NCI-H460 (cell line): Measurements from ENCODE around the gene TNRC6C. TPM values are rescaled to one million over a fixed set of nuclear protein-coding genes. Genes with fewer than 3 reads are reported as not detected.
"Not testable (repeated sequence)": the region's sequence is repeated elsewhere in the genome, so short reads cannot be mapped to it uniquely, and the experiment has no call there.

Source experiments
- DNase-seq: peaks from one replicate; pipeline ENCODE4 v3.0.0-alpha.2; 2016; ENCODE audit warnings: low read depth; ENCODE audit errors: extremely low read depth
- total RNA-seq: library from RNA; depleted of rRNA; stranded (reverse); fragments of >200 nt; shearing (Covaris generic); gene quantifications from 2 replicates; pipeline ENCODE4 v1.2.3, GENCODE V29; 2014

TNRC6C gene
- total RNA-seq, 1 experiment from 2014 or later: 3.9 TPM

- DNase-seq: no peak
Observed at GRCh38 chr17:77930780-77931768, 27.4 kb upstream of the TNRC6C start.

DNA sequence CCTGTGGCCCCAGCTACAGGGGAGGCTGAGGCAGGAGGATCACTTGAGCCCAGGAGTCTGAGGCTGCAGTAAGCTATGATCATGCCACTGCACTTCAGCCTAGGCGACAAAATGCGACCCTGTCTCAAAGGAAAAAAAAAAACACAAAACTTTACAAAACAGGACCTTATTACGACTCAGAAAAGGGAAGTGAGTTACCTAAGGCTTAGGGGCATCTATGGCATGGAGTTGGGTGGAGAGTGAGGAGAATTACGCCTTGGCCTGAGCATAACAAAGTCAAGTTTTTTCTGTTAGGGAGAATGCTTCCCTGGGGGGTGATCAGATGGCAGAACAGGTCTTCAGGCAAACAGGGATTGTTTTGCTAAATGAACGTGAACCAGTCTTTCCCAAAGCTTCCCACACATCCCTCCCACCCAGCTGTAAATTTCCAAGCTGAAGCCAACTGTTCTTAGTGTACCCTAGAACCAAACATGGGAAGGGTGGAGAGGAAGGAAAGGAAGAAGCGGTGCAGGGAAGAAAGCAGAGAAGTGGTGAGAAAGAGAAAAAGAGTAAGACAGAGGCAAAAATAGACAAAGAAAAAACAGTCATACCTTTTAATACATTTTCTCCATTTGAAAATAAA is 24.6 kb upstream of the TNRC6C start:
- DNase-seq: no peak

DNA sequence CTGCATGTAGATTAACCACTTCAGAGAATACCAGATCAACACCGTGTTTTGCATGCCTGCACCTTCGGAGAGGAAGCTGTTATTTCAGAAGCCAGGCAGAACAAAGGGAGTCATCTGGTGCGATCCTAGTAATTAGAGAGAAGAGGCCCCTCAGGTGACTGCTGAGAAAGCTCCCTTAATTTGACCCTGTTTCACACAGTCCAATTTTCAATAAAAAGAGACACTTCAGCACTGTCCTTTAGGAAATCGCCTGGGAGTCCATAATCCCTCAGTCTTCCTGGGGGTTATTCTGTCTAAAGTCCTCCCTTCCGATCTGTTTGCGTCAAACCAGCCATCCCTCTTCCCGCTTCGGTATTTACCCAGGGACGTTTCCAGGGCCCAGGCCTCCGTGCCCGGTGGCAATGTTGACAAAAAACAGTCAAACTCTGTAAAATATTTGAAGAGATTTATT is 23.4 kb upstream of the TNRC6C start:
- no peak for DNase-seq

GRCh38 chr17:77935744-77936143 is 22.8 kb upstream of the TNRC6C start:
- DNase-seq: not testable (repeated sequence)

- DNase-seq: no peak
Observed at GRCh38 chr17:77936881-77937280, 21.6 kb upstream of the TNRC6C start.

- no peak for DNase-seq
Observed at GRCh38 chr17:77941004-77941403, 17.5 kb upstream of the TNRC6C start.

DNA sequence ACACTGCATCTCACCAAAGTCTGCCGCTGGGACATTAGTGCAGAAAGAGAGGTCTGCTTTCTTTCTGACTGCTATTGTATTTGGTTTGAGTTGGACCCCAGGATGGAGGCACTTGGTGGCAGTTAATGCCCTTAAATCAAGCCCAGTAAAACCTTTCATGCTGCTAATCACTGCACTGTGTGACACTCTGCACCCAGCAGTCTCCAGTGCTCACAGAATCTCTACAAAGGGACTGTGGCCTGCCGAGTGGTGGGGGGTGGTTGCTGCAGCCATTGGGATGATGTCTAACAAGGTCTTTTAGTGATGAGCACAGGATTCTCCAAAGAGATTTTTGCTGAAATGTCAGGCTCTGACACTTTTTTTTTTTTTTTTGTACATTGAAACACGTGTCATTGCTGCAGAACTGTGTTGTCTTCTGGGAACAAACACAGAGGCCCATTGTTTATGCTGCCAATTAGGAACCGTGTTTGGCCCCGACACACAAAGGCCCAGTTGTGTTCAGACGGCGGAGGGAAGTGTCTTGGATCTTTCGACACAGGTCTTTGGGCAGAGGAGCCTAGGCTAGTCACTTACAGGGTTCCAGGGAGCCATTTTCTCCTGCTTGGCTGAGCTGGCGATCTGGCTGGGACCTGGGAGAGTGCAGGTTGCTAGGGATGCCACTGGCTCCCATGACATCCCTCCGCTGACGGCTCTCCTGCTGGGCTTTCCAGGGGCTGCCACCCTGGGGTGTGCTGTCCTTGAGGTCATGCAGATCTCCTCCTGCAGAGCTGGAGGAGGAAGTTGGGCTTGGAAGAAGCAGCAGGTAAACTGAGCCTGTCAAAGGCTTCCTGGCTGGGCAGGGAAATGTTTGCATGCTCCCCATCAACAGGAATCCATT is 16.2 kb upstream of the TNRC6C start:
- DNase-seq: no peak

GRCh38 chr17:77943971-77944370 is 14.5 kb upstream of the TNRC6C start:
- no peak for DNase-seq

DNA sequence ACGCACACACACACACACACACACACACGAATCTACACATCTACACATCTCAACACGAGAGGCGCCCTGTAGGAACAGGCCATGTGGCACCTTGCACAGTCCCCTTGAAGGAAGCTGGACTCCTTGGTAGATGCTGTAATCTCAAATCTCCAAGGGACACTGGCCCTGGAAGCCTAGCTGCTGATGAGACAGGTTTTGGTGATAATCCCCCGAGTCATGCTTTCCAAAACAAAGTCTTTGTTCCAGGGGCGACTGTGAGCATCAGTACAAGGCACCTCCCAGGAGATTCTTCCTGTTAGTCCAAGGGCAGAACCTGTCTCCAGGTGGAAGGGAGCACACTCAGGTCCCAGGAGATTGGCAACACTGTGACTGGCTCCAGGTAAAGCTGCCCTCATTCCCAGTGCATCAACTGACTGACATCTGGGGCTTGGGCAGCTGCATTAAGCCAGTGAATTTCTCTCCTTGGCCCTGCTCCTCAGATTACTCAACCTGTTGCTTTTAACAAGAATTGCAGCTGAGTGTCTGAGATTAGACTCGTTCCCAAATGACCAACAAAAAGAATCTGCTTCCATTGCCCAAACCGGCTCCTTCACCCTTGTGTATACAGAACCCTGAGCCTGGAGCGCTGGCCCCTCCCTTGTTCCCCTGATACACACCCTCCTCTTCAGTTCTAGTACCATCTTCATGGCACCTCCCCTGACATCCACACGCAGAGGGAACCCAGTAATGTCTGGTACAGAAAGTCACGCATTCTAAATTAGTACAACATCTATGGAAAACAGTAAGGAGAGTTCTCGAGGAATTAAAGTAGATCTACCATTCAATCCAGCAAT is 13.9 kb upstream of the TNRC6C start:
- no peak for DNase-seq

- DNase-seq: no peak
Observed at GRCh38 chr17:77946900-77947645, 11.4 kb upstream of the TNRC6C start.

DNA sequence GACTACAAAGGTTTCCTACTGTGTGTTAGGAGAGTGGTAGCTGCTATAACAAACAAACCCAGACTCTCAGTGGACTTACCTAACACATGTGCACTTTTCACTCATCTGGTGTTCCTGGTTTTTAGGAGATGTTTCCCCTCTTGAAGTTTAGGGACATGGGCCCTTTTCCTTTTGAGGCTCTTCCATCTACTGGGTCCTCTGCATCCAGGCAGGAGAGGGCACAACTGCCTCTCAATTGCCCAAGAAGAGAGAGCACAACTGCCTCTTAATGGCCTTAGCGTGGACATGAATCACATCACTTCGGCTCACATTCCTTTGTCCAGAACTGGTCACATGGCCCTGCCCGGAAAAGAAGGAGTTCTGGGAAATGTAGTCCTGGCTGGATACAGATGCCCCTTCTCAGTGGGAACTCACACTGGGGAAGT is 9.8 kb upstream of the TNRC6C start:
- peak; percentile 26 for DNase-seq

DNA sequence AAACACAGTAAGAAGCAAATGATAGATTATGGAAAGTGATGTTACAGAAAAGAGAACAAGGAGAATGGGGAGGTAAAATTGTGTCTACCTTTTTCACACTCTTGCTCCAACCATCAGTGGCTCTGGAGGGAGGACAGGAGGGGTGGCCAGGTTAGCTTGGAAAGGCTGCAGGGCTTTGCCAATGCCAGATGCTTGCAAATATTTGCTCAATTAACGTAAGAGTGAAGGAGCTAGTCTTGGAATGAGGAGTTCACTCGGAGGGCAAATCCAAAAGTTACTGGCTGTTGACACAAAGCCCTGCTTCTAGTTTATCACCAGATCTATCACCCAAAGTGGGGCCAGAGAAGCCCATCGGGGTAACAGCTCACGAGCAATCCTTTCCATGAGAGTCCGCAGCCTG is 7.4 kb upstream of the TNRC6C start:
- no peak for DNase-seq

- DNase-seq: no peak
Observed at GRCh38 chr17:77952368-77952767, 6.1 kb upstream of the TNRC6C start.

DNA sequence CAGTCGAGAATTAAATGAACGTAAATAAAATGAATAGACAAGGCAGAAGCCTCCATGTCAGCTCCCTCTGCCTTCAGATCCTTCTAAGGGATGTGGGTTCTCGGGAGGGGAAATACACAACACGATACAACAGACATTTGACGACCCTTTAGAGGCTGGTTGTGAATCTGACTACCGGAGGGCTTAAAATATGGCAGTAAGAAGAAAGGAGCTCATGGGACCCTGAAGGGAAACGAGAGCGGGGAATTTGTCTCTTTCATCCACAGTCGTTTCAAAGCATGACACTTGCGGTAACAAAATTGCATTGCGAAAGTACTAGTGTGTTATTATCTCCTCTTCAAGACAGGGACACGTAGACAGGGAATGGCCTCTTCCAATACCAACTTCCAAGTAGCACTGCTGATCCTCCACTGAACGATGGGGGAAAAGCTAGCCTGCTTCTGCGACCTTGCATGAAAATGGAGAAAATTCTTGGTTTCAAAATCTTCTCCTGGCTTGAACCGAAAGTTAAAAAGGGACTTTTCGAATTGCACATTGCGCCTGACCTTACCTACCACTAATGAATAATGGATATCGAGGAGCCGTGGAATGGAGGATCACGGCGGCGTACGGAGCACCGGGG is 1.2 kb upstream of the TNRC6C start:
- DNase-seq: no peak

- DNase-seq: no peak
Observed at GRCh38 chr17:77958716-77959125, 218 bp downstream of the TNRC6C start.

GRCh38 chr17:77959126-77959925 is 823 bp downstream of the TNRC6C start:
- no peak for DNase-seq

GRCh38 chr17:77959926-77960521 is 1.5 kb downstream of the TNRC6C start:
- no peak for DNase-seq

- no peak for DNase-seq
Observed at GRCh38 chr17:77961741-77962140, 3.2 kb downstream of the TNRC6C start.
